Dendritic cell treated with granulocyte-macrophage colony-stimulating factor and Interleukin-4, amounts not matched to agents 40 ng/mL and 50 ng/mL, for 4 days (primary cell): Measurements from ENCODE around the gene RNF20.
"Not testable (repeated sequence)": the region's sequence is repeated elsewhere in the genome, so short reads cannot be mapped to it uniquely, and the experiment has no call there.

Source experiments
- H3K27ac Mint-ChIP-seq: one replicate; pipeline ENCODE4 v1.8.0; 2022; ENCODE audit warnings: mild to moderate bottlenecking, mixed read lengths
- H3K27me3 Mint-ChIP-seq: one replicate; pipeline ENCODE4 v1.8.0; 2022; ENCODE audit warnings: mild to moderate bottlenecking, mixed read lengths
- H3K36me3 Mint-ChIP-seq: one replicate; pipeline ENCODE4 v1.8.0; 2022; ENCODE audit warnings: low read depth, mixed read lengths
- H3K4me1 Mint-ChIP-seq: one replicate; pipeline ENCODE4 v1.8.0; 2022; ENCODE audit warnings: low read depth, mixed read lengths
- H3K4me3 Mint-ChIP-seq: one replicate; pipeline ENCODE4 v1.8.0; 2022; ENCODE audit warnings: mild to moderate bottlenecking, moderate library complexity, mixed read lengths
- H3K9me3 Mint-ChIP-seq: one replicate; pipeline ENCODE4 v1.8.0; 2022; ENCODE audit warnings: mixed read lengths
- intact Hi-C: fragments of 100-400 bp; cut with micrococcal nuclease; formaldehyde crosslinking; loops from one replicate; pipeline ENCODE4 v1.15.0; 2022

Gene RNF20

GRCh38 chr9:101586651-101587050 is 53.0 kb downstream of the RNF20 start:
- Mint-ChIP-seq H3K27me3 (peaks cover 2% of the 10 kb centered on the region), H3K4me3 (no peak overlapping the region), H3K4me1 (peaks cover 17% of the 10 kb centered on the region), H3K9me3 (peaks cover 9% of the 10 kb centered on the region), H3K27ac (peak overlapping the region; percentile 88), H3K36me3 (no peaks in the 10 kb centered on the region)
- intact Hi-C loops = no loop called here

GRCh38 chr9:101587332-101588043 is 53.8 kb downstream of the RNF20 start:
- H3K36me3 Mint-ChIP-seq = no peaks in the 10 kb centered on the region
- peaks cover 2% of the 10 kb centered on the region for H3K27me3 Mint-ChIP-seq
- H3K9me3 Mint-ChIP-seq = peaks cover 9% of the 10 kb centered on the region
- intact Hi-C loops = no loop called here
- peaks cover 17% of the 10 kb centered on the region for H3K4me1 Mint-ChIP-seq
- H3K4me3 Mint-ChIP-seq = no peak overlapping the region
- H3K27ac Mint-ChIP-seq = no peak overlapping the region

GRCh38 chr9:101590074-101590473 is 56.4 kb downstream of the RNF20 start:
- intact Hi-C loops, H3K36me3 Mint-ChIP-seq, H3K4me3 Mint-ChIP-seq, H3K27ac Mint-ChIP-seq, H3K27me3 Mint-ChIP-seq, H3K9me3 Mint-ChIP-seq: not testable (repeated sequence)
- peaks cover 13% of the 10 kb centered on the region for H3K4me1 Mint-ChIP-seq

GRCh38 chr9:101590901-101591300 is 57.2 kb downstream of the RNF20 start:
- Mint-ChIP-seq H3K27me3 (peaks cover 4% of the 10 kb centered on the region), H3K36me3 (no peaks in the 10 kb centered on the region), H3K4me1 (peaks cover 5% of the 10 kb centered on the region), H3K9me3 (no peaks in the 10 kb centered on the region), H3K27ac (no peak overlapping the region), H3K4me3 (no peak overlapping the region)
- intact Hi-C loops = no loop called here

GRCh38 chr9:101591787-101592446 is 58.3 kb downstream of the RNF20 start:
- no peaks in the 10 kb centered on the region for H3K36me3 Mint-ChIP-seq
- H3K9me3 Mint-ChIP-seq = no peaks in the 10 kb centered on the region
- no peak overlapping the region for H3K27ac Mint-ChIP-seq
- H3K4me1 Mint-ChIP-seq = no peaks in the 10 kb centered on the region
- intact Hi-C loops = no loop called here
- peaks cover 4% of the 10 kb centered on the region for H3K27me3 Mint-ChIP-seq
- no peak overlapping the region for H3K4me3 Mint-ChIP-seq

GRCh38 chr9:101592788-101593187 is 59.1 kb downstream of the RNF20 start:
- Mint-ChIP-seq H3K27ac (no peak overlapping the region), H3K9me3 (no peaks in the 10 kb centered on the region), H3K4me3 (no peak overlapping the region), H3K27me3 (peaks cover 4% of the 10 kb centered on the region), H3K4me1 (no peaks in the 10 kb centered on the region), H3K36me3 (no peaks in the 10 kb centered on the region)
- intact Hi-C loops = no loop called here

GRCh38 chr9:101593345-101593744 is 59.7 kb downstream of the RNF20 start:
- Mint-ChIP-seq H3K27ac (no peak overlapping the region), H3K4me1 (no peaks in the 10 kb centered on the region), H3K4me3 (no peak overlapping the region), H3K36me3 (no peaks in the 10 kb centered on the region), H3K27me3 (peaks cover 5% of the 10 kb centered on the region), H3K9me3 (no peaks in the 10 kb centered on the region)
- intact Hi-C loops = no loop called here

GRCh38 chr9:101594796-101595195 is 61.1 kb downstream of the RNF20 start, which contains the start of gene PPP3R2:
TSS of gene PPP3R2 (minus strand) at chr9:101594969. CDS start at chr9:101594921, 48 bp downstream.
- no peak within 1 kb of the TSS for H3K4me3 Mint-ChIP-seq
- peaks cover 5% of the 10 kb centered on the region for H3K27me3 Mint-ChIP-seq
- H3K27ac Mint-ChIP-seq = no peak within 1 kb of the TSS
- intact Hi-C loops = no loop called here
- H3K36me3 Mint-ChIP-seq = no peaks in the 10 kb centered on the region
- no peaks in the 10 kb centered on the region for H3K9me3 Mint-ChIP-seq
- H3K4me1 Mint-ChIP-seq = no peaks in the 10 kb centered on the region

- Mint-ChIP-seq H3K4me1 (peaks cover 6% of the 10 kb centered on the region), H3K4me3 (no peak overlapping the region), H3K27ac (no peak overlapping the region), H3K36me3 (no peaks in the 10 kb centered on the region), H3K27me3 (peaks cover 5% of the 10 kb centered on the region), H3K9me3 (no peaks in the 10 kb centered on the region)
- intact Hi-C loops = loop anchor here (1.0 kb wide), 1 partner anchor 126 kb away; no protein-coding TSS in a partner anchor
Observed at GRCh38 chr9:101601904-101602765, 68.5 kb downstream of the RNF20 start.

GRCh38 chr9:101604296-101604695 is 70.6 kb downstream of the RNF20 start:
- Mint-ChIP-seq H3K9me3 (no peaks in the 10 kb centered on the region), H3K4me3 (no peak overlapping the region), H3K27me3 (peaks cover 3% of the 10 kb centered on the region), H3K27ac (no peak overlapping the region), H3K4me1 (peaks cover 6% of the 10 kb centered on the region), H3K36me3 (no peaks in the 10 kb centered on the region)
- intact Hi-C loops = no loop called here

- no peak overlapping the region for H3K4me3 Mint-ChIP-seq
- H3K27ac Mint-ChIP-seq = no peak overlapping the region
- H3K36me3 Mint-ChIP-seq = no peaks in the 10 kb centered on the region
- H3K9me3 Mint-ChIP-seq = no peaks in the 10 kb centered on the region
- peaks cover 2% of the 10 kb centered on the region for H3K4me1 Mint-ChIP-seq
- intact Hi-C loops = no loop called here
- peaks cover 3% of the 10 kb centered on the region for H3K27me3 Mint-ChIP-seq
Observed at GRCh38 chr9:101605547-101605946, 71.9 kb downstream of the RNF20 start.
